Caco-2 (cell line): ENCODE measurements around the gene CYP2W1. TPM values are rescaled to one million over a fixed set of nuclear protein-coding genes. Genes with fewer than 3 reads are reported as not detected.

Experiments
- BruUV-seq: library from RNA; stranded (reverse); fragments of 400-500 nt; replicated peaks from 2 replicates; lab custom pipeline; 2021; lab: Mats Ljungman, UMichigan
- CTCF ChIA-PET: fragments of 300-600 bp; sonication (Branson Sonifier 250); formaldehyde crosslinking; loops from one replicate; lab custom pipeline; 2022; ENCODE audit warnings: antibody characterized with exemption; lab: Charles Lee
- POLR2A ChIA-PET: fragments of 300-600 bp; sonication (Branson Sonifier 250); formaldehyde crosslinking; loops from one replicate; lab custom pipeline; 2022; ENCODE audit warnings: antibody characterized with exemption; lab: Charles Lee
- DNase-seq, 2 experiments: peaks; one replicate each; pipeline versions ENCODE4 v3.0.0 to v3.0.0-alpha.2; 2020 to 2022
- H3K27me3 ChIP-seq: replicated peaks from 2 replicates; pipeline ENCODE4 v1.6.0; 2011; ENCODE audit warnings: low read length; ENCODE audit not compliant: control insufficient read depth, insufficient read depth
- H3K36me3 ChIP-seq: 2 replicates; pipeline ENCODE4 v1.5.1; 2011; ENCODE audit warnings: low read length; ENCODE audit not compliant: control insufficient read depth, insufficient read depth
- H3K4me1 ChIP-seq: fragments of 250-450 bp; sonication (Bioruptor Pico); 2 replicates; pipeline ENCODE4 v1.5.1; 2020; ENCODE audit warnings: mild to moderate bottlenecking
- H3K4me3 ChIP-seq: 2 replicates; pipeline ENCODE4 v1.5.1; 2011; ENCODE audit warnings: low read depth, mild to moderate bottlenecking, control low read depth, low read length
- H3K9me3 ChIP-seq: fragments of 250-450 bp; sonication (Bioruptor Pico); 2 replicates; pipeline ENCODE4 v1.5.1; 2020; ENCODE audit warnings: mild to moderate bottlenecking, moderate library complexity
- H3K27ac Mint-ChIP-seq: one replicate; pipeline ENCODE4 v1.8.0; 2022; ENCODE audit warnings: mixed read lengths; ENCODE audit not compliant: unreplicated experiment
- H3K27me3 Mint-ChIP-seq: one replicate; pipeline ENCODE4 v1.8.0; 2022; ENCODE audit warnings: mixed read lengths; ENCODE audit not compliant: insufficient read depth, unreplicated experiment
- H3K36me3 Mint-ChIP-seq: one replicate; pipeline ENCODE4 v1.8.0; 2022; ENCODE audit warnings: mild to moderate bottlenecking, mixed read lengths; ENCODE audit not compliant: insufficient read depth, unreplicated experiment
- H3K4me1 Mint-ChIP-seq: one replicate; pipeline ENCODE4 v1.8.0; 2022; ENCODE audit warnings: low read depth, mixed read lengths; ENCODE audit not compliant: unreplicated experiment
- H3K4me3 Mint-ChIP-seq: one replicate; pipeline ENCODE4 v1.8.0; 2022; ENCODE audit warnings: mild to moderate bottlenecking, moderate library complexity, mixed read lengths; ENCODE audit not compliant: unreplicated experiment
- H3K9me3 Mint-ChIP-seq: one replicate; pipeline ENCODE4 v1.8.0; 2022; ENCODE audit warnings: mixed read lengths; ENCODE audit not compliant: unreplicated experiment
- intact Hi-C: fragments of 100-400 bp; cut with micrococcal nuclease; formaldehyde crosslinking; loops from one replicate; pipeline ENCODE4 v1.10.0; 2022; ENCODE audit not compliant: unreplicated experiment
- total RNA-seq: library from RNA; stranded (reverse); gene quantifications from 2 replicates; pipeline ENCODE4 v1.2.3, GENCODE V29; 2022
- TF ChIP-seq, protein P1 (sequence below), 2 experiments: fragments of 200-600 bp in 1 of 2; IDR thresholded peaks; 1 replicate in 1 of 2; 2 replicates in 1 of 2; pipeline versions ENCODE4 v1.5.1 to v1.8.0; 2011 to 2022; ENCODE audit warnings: antibody characterized with exemption in 1 of 2, control low read depth in 1 of 2, inconsistent platforms in 1 of 2, low read depth in 1 of 2, low read length in 1 of 2, mild to moderate bottlenecking in 1 of 2, moderate library complexity in 1 of 2; ENCODE audit not compliant: insufficient read depth in 1 of 2, severe bottlenecking in 1 of 2, unreplicated experiment in 1 of 2

The CYP2W1 gene
- total RNA-seq, 1 experiment from 2014 or later: 24.0 TPM

DNA sequence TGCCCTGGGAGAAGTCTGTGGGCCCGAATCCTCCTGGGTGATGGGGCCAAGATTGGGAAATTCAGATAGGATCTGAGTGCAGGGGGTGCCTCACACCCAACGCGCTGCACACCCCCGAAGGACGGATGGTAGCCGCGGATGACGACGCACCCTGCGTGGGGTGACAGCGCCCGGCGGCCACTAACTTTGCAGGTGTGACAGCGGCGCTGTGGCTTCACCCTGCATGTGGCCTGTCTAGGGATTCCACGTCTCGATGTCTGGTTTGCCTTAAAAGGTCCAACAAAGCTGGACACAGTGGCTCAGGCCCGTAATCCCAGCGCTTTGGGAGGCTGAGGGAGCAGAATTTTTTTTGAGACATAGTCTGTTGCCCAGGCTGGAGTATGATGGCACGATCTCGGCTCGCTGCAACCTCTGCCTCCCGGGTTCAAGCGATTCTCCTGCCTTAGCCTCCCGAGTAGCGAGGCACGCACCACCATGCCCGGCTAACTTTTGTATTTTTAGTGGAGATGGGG is 47.1 kb upstream of the CYP2W1 start:
- no peaks in the 10 kb centered on the region for H3K4me1 Mint-ChIP-seq
- H3K9me3 ChIP-seq: peaks cover 3% of the 10 kb centered on the region; the same call in 1 of the 2 replicates
- intact Hi-C loops: no loop called here
- DNase-seq: no peak
- ChIA-PET POLR2A (no interaction called here), CTCF (no interaction called here)
- TF ChIP-seq, protein P1, sequence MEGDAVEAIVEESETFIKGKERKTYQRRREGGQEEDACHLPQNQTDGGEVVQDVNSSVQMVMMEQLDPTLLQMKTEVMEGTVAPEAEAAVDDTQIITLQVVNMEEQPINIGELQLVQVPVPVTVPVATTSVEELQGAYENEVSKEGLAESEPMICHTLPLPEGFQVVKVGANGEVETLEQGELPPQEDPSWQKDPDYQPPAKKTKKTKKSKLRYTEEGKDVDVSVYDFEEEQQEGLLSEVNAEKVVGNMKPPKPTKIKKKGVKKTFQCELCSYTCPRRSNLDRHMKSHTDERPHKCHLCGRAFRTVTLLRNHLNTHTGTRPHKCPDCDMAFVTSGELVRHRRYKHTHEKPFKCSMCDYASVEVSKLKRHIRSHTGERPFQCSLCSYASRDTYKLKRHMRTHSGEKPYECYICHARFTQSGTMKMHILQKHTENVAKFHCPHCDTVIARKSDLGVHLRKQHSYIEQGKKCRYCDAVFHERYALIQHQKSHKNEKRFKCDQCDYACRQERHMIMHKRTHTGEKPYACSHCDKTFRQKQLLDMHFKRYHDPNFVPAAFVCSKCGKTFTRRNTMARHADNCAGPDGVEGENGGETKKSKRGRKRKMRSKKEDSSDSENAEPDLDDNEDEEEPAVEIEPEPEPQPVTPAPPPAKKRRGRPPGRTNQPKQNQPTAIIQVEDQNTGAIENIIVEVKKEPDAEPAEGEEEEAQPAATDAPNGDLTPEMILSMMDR (IDR thresholded peaks at IDR 0.05; ENCODE audit: insufficient read depth in 1 of 2, low read depth in 1 of 2, low read length in 1 of 2, severe bottlenecking in 1 of 2, unreplicated experiment in 1 of 2): no peak
- no peak overlapping the region for H3K4me3 Mint-ChIP-seq
- H3K36me3 ChIP-seq: peaks cover 1% of the 10 kb centered on the region
- peaks cover 4% of the 10 kb centered on the region for H3K9me3 Mint-ChIP-seq
- no peak overlapping the region for H3K27ac Mint-ChIP-seq
- no peaks in the 10 kb centered on the region for H3K4me1 ChIP-seq
- H3K4me3 ChIP-seq: no peak overlapping the region
- peaks cover 38% of the 10 kb centered on the region for H3K36me3 Mint-ChIP-seq
- no peaks in the 10 kb centered on the region for H3K27me3 ChIP-seq
- no TSS peak for BruUV-seq
- H3K27me3 Mint-ChIP-seq: no peaks in the 10 kb centered on the region

DNA sequence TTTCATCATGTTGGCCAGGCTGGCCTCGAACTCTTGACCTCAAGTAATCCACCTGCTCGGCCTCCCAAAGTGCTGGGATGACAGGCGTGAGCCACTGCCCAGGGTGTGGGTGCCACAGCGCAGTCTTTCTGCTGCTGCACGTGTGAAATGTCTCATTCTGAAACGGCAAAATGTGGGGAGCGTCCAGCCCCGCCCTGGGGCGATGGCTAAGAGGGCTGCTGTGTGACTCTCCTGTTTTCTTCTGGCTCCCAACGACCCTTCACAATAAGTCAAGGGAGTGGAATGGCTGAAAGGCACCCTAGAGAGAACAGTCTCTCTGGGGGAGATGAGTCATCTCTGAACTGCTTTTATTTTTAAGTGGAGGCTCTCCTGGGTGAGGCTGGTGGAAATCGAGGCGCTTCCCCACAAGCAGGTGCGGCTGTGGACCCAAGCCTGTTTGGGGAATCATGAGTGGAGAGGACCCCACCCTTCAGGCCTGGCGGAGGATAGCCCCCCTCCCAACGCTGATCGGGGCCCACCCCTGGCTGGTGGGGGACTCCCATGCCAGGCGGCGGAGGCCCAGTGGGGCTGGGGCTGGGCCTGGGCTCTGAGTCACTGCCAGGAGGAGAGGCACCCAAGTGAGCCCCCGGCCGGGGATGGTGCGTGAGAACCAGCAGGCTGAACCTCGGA is 46.5 kb upstream of the CYP2W1 start:
- TF ChIP-seq, protein P1 (IDR thresholded peaks at IDR 0.05; ENCODE audit: insufficient read depth in 1 of 2, low read depth in 1 of 2, low read length in 1 of 2, severe bottlenecking in 1 of 2, unreplicated experiment in 1 of 2): no peak
- H3K9me3 ChIP-seq: peaks cover 9% of the 10 kb centered on the region; the same call in 1 of the 2 replicates
- H3K4me3 ChIP-seq: no peak overlapping the region
- peaks cover 38% of the 10 kb centered on the region for H3K36me3 Mint-ChIP-seq
- H3K36me3 ChIP-seq: peaks cover 1% of the 10 kb centered on the region
- no peaks in the 10 kb centered on the region for H3K27me3 ChIP-seq
- ChIA-PET CTCF (no interaction called here), POLR2A (no interaction called here)
- peaks cover 10% of the 10 kb centered on the region for H3K9me3 Mint-ChIP-seq
- no peaks in the 10 kb centered on the region for H3K4me1 Mint-ChIP-seq
- H3K27me3 Mint-ChIP-seq: no peaks in the 10 kb centered on the region
- intact Hi-C loops: no loop called here
- DNase-seq: no peak
- no peak overlapping the region for H3K4me3 Mint-ChIP-seq
- no peak overlapping the region for H3K27ac Mint-ChIP-seq
- H3K4me1 ChIP-seq: no peaks in the 10 kb centered on the region
- BruUV-seq: no TSS peak

DNA sequence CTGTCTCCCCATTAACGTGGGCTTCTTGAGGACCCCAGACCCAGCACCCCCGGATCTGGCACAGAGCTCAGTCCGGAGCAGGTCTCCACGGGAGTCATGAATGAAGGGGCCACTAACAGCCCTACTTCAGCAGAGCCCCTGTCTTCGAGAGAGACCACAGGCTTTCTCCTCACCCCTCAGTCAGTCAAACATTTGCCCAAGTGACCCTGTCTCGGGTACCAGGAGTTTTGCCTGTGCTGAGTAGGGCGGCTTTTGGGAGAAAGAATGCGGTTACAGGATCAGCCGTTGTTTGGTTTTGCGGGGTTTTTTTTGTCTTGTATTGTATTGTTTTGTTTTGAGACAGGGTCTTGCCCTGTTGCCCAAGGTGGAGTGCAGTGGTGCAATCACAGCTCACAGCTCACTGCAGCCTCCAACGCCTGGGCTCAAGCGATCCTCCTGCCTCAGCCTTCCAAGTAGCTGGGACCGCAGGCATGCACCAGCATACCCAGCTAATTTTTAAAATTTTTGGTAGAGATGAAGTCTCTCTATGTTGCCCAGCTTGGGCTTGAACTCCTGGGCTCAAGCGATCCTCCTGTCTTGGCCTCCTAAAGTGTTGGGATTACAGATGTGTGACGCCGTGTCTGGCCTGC is 45.0 kb upstream of the CYP2W1 start:
- TF ChIP-seq, protein P1 (IDR thresholded peaks at IDR 0.05; ENCODE audit: insufficient read depth in 1 of 2, low read depth in 1 of 2, low read length in 1 of 2, severe bottlenecking in 1 of 2, unreplicated experiment in 1 of 2): no peak
- peak overlapping the region; percentile 15 for H3K27ac Mint-ChIP-seq
- no peak overlapping the region for H3K4me3 ChIP-seq
- H3K4me3 Mint-ChIP-seq: no peak overlapping the region
- peaks cover 1% of the 10 kb centered on the region for H3K36me3 ChIP-seq
- ChIA-PET POLR2A (interaction anchor here (0.6 kb wide), 1 partner anchor 38 kb away, joined by 3 read pairs; no protein-coding TSS in a partner anchor), CTCF (no interaction called here)
- intact Hi-C loops: no loop called here
- H3K4me1 Mint-ChIP-seq: no peaks in the 10 kb centered on the region
- no peaks in the 10 kb centered on the region for H3K27me3 ChIP-seq
- H3K9me3 Mint-ChIP-seq: peaks cover 17% of the 10 kb centered on the region
- peaks cover 32% of the 10 kb centered on the region for H3K36me3 Mint-ChIP-seq
- no peaks in the 10 kb centered on the region for H3K27me3 Mint-ChIP-seq
- no peaks in the 10 kb centered on the region for H3K4me1 ChIP-seq
- H3K9me3 ChIP-seq: peaks cover 9% of the 10 kb centered on the region; the same call in 1 of the 2 replicates
- DNase-seq: peak in 1 of 2 experiments; percentile 30
- no TSS peak for BruUV-seq
